Measurements from ENCODE around the gene PXDN.
A peak's percentile ranks its signal among the peaks of the same experiment; 100 is the strongest.
"Not testable (repeated sequence)": the region's sequence is repeated elsewhere in the genome, so short reads cannot be mapped to it uniquely, and the experiment has no call there.

The PXDN gene

GRCh38 chr2:1627628-1628381 lies 116.5 kb downstream of the PXDN start:
- Histone ChIP-seq H3K9me3 (ENCODE audit: low read depth, low read length) (no peaks in the 10 kb centered on the region), H3K36me3 (ENCODE audit: insufficient read depth, low read length) (peaks cover 36% of the 10 kb centered on the region), H3K9ac (ENCODE audit: insufficient read length) (no peak overlapping the region), H3K4me3 (no peak overlapping the region), H3K27ac (no peak overlapping the region)
- no peak for DNase-seq (ENCODE audit: low read depth, low spot score)
- TF ChIP-seq EZH2 (IDR thresholded peaks at IDR 0.05) (no peak), POLR2AphosphoS5 (IDR thresholded peaks at IDR 0.05; ENCODE audit: borderline replicate concordance, low read depth, low read length) (no peak), FOXP2 (optimal IDR thresholded peaks at IDR 0.05; ENCODE audit: control extremely low read depth, extremely low read length, insufficient read depth) (no peak)

- no peak for DNase-seq (ENCODE audit: low read depth, low spot score)
- no peak for TF ChIP-seq EZH2 (IDR thresholded peaks at IDR 0.05)
- TF ChIP-seq FOXP2 (optimal IDR thresholded peaks at IDR 0.05; ENCODE audit: control extremely low read depth, extremely low read length, insufficient read depth) = no peak
- no peak for TF ChIP-seq POLR2AphosphoS5 (IDR thresholded peaks at IDR 0.05; ENCODE audit: borderline replicate concordance, low read depth, low read length)
- Histone ChIP-seq H3K9ac (ENCODE audit: insufficient read length) (no peak overlapping the region), H3K36me3 (ENCODE audit: insufficient read depth, low read length) (peaks cover 21% of the 10 kb centered on the region), H3K27ac (no peak overlapping the region), H3K4me3 (no peak overlapping the region), H3K9me3 (ENCODE audit: low read depth, low read length) (no peaks in the 10 kb centered on the region)
These were observed 118.0 kb downstream of the PXDN start for GRCh38 chr2:1626271-1626681.

GRCh38 chr2:1625281-1626001 lies 118.9 kb downstream of the PXDN start:
- H3K9me3 ChIP-seq (ENCODE audit: low read depth, low read length) = no peaks in the 10 kb centered on the region
- peak overlapping the region; percentile 69; the same call in 1 of the 2 replicates for H3K27ac ChIP-seq
- peaks cover 14% of the 10 kb centered on the region for H3K36me3 ChIP-seq (ENCODE audit: insufficient read depth, low read length)
- no peak overlapping the region for H3K4me3 ChIP-seq
- DNase-seq (ENCODE audit: low read depth, low spot score) = no peak
- H3K9ac ChIP-seq (ENCODE audit: insufficient read length) = no peak overlapping the region
- TF ChIP-seq EZH2 (IDR thresholded peaks at IDR 0.05) (no peak), POLR2AphosphoS5 (IDR thresholded peaks at IDR 0.05; ENCODE audit: borderline replicate concordance, low read depth, low read length) (no peak), FOXP2 (optimal IDR thresholded peaks at IDR 0.05; ENCODE audit: control extremely low read depth, extremely low read length, insufficient read depth) (no peak)

DNA sequence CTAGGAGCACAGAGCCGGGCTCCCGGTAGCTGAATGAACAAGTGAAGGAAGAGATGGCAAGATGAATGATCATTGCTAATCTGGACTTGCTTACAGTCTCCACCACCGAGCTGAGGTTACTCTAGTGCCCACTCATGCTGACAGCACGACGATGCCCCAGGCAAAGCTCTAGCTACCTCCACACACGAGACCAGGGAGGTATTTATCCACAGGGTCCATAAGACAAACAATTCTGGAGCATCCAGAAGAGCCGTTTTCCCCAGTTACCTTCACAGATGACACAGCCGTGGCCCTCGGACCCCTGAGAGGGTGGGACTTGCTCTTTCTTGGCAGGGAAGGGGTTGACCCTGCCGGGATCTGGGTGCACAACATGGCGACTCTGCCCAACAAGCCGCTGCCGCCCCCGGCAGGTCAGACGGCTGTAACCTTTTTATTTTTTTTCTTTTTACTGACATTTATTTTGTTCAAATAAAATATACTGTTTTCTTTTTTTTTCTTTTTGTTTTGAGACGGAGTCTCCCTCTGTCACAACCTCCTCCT lies 120.3 kb downstream of the PXDN start:
- H3K9me3 ChIP-seq (ENCODE audit: low read depth, low read length) = no peaks in the 10 kb centered on the region
- no peak for DNase-seq (ENCODE audit: low read depth, low spot score)
- no peak overlapping the region for H3K27ac ChIP-seq
- H3K36me3 ChIP-seq (ENCODE audit: insufficient read depth, low read length) = no peaks in the 10 kb centered on the region
- H3K4me3 ChIP-seq = no peak overlapping the region
- H3K9ac ChIP-seq (ENCODE audit: insufficient read length) = no peak overlapping the region
- TF ChIP-seq FOXP2 (optimal IDR thresholded peaks at IDR 0.05; ENCODE audit: control extremely low read depth, extremely low read length, insufficient read depth) (no peak), POLR2AphosphoS5 (IDR thresholded peaks at IDR 0.05; ENCODE audit: borderline replicate concordance, low read depth, low read length) (no peak), EZH2 (IDR thresholded peaks at IDR 0.05) (no peak)

DNA sequence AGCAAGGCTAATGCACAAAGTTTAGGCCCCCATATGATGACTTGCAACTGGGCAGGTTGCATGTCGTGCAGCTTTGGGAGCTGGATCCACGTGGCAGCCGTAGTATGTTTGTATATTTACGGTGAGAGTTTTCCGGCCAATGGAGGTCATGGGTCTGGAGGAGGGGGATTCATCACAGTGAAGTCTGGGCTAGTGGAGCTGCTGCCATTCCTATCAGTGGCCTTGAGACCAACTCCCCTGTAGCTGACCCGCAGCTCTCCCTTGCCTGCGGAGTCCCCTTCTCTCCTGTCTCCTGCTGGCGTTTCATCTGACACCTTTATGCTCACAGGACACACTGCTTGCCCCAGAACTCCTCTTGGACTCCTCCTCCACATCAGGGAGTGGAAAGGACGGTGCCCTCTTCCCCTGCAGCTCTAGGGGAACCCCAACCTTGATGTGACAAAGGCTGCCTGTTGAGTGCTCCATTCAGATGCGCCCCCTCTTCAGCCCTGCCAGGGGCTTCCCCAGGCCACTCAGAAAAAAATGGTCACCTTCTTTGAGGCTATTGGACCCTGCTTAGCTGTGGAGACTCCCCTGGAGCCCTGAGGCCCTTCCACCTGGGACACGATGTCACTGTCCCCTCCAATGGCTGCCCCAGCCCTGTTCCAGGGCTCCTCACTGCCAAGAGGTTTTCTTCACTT lies 121.7 kb downstream of the PXDN start:
- no peaks in the 10 kb centered on the region for H3K36me3 ChIP-seq (ENCODE audit: insufficient read depth, low read length)
- TF ChIP-seq POLR2AphosphoS5 (IDR thresholded peaks at IDR 0.05; ENCODE audit: borderline replicate concordance, low read depth, low read length) (no peak), EZH2 (IDR thresholded peaks at IDR 0.05) (no peak), FOXP2 (optimal IDR thresholded peaks at IDR 0.05; ENCODE audit: control extremely low read depth, extremely low read length, insufficient read depth) (no peak)
- no peak overlapping the region for H3K4me3 ChIP-seq
- no peak overlapping the region for H3K9ac ChIP-seq (ENCODE audit: insufficient read length)
- no peaks in the 10 kb centered on the region for H3K9me3 ChIP-seq (ENCODE audit: low read depth, low read length)
- H3K27ac ChIP-seq = no peak overlapping the region
- DNase-seq (ENCODE audit: low read depth, low spot score) = no peak

DNA sequence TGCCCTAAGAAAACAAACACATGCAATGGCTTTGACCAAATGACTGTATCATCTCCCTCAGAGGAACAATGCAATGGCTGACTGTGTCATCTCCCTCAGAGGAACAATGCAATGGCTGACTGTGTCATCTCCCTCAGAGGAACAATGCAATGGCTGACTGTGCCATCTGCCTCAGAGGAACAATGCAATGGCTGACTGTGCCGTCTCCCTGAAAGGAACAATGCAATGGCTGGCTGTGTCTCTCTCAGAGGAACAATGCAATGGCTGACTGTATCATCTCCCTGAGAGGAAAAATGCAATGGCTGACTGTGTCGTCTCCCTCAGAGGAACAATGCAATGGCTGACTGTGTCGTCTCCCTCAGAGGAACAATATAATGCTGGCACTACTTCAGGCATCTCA lies 122.3 kb downstream of the PXDN start:
- H3K9ac ChIP-seq (ENCODE audit: insufficient read length); DNase-seq (ENCODE audit: low read depth, low spot score); H3K27ac ChIP-seq; H3K36me3 ChIP-seq (ENCODE audit: insufficient read depth, low read length); H3K9me3 ChIP-seq (ENCODE audit: low read depth, low read length); H3K4me3 ChIP-seq: not testable (repeated sequence)

GRCh38 chr2:1621501-1621900 lies 122.8 kb downstream of the PXDN start:
- no peaks in the 10 kb centered on the region for H3K36me3 ChIP-seq (ENCODE audit: insufficient read depth, low read length)
- no peak overlapping the region for H3K4me3 ChIP-seq
- H3K27ac ChIP-seq = no peak overlapping the region
- no peaks in the 10 kb centered on the region for H3K9me3 ChIP-seq (ENCODE audit: low read depth, low read length)
- H3K9ac ChIP-seq (ENCODE audit: insufficient read length) = no peak overlapping the region
- no peak for DNase-seq (ENCODE audit: low read depth, low spot score)
- no peak for TF ChIP-seq FOXP2 (optimal IDR thresholded peaks at IDR 0.05; ENCODE audit: control extremely low read depth, extremely low read length, insufficient read depth)

DNA sequence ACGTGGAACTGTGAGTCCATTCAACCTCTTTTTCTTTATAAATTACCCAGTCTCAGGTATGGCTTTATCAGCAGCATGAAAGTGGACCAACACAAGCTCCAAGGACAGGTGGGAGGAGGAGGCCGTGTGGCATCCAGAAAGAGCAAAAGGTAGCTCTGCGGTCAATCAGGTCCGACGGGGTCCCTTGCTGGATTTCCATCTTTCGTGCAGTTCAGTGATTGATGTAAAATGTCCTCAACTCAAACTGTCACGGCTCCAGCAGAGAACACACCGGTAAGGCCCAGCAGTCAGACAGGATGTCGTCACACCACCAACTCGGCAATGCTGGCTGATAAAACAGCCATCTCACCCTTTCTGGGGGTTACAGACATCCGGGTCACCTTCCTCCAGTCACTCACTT lies 123.3 kb downstream of the PXDN start:
- TF ChIP-seq FOXP2 (optimal IDR thresholded peaks at IDR 0.05; ENCODE audit: control extremely low read depth, extremely low read length, insufficient read depth) (no peak), EZH2 (IDR thresholded peaks at IDR 0.05) (no peak), POLR2AphosphoS5 (IDR thresholded peaks at IDR 0.05; ENCODE audit: borderline replicate concordance, low read depth, low read length) (no peak)
- DNase-seq (ENCODE audit: low read depth, low spot score) = no peak
- H3K9me3 ChIP-seq (ENCODE audit: low read depth, low read length) = no peaks in the 10 kb centered on the region

More for the DNA sequence above, 123.3 kb downstream of the PXDN start:
- Histone ChIP-seq H3K9ac (ENCODE audit: insufficient read length) (no peak overlapping the region), H3K27ac (no peak overlapping the region), H3K36me3 (ENCODE audit: insufficient read depth, low read length) (no peaks in the 10 kb centered on the region), H3K4me3 (no peak overlapping the region)
